Endodermal cell (in vitro differentiated cells): ENCODE data around the gene NPAS3. TPM values are rescaled to one million over a fixed set of nuclear protein-coding genes. Genes with fewer than 3 reads are reported as not detected.

Source experiments
- DNase-seq: peaks from one replicate; pipeline ENCODE4 v3.0.0-alpha.2; 2017
- H3K27ac ChIP-seq: 2 replicates; pipeline ENCODE4 v1.5.1; 2013; ENCODE audit warnings: mild to moderate bottlenecking, low read depth, low read length, moderate library complexity
- H3K27me3 ChIP-seq: 2 replicates; pipeline ENCODE4 v1.6.1; 2013; ENCODE audit warnings: mild to moderate bottlenecking, low read length, moderate library complexity; ENCODE audit not compliant: insufficient read depth, control insufficient read depth, poor library complexity, severe bottlenecking
- H3K36me3 ChIP-seq: 2 replicates; pipeline ENCODE4 v1.7.0; 2013; ENCODE audit warnings: mild to moderate bottlenecking, low read length, moderate library complexity; ENCODE audit not compliant: control insufficient read depth, insufficient read depth
- H3K4me1 ChIP-seq: one replicate; pipeline ENCODE4 v1.7.0; 2013; ENCODE audit warnings: low read length; ENCODE audit not compliant: control insufficient read depth, insufficient read depth
- H3K4me3 ChIP-seq: 2 replicates; pipeline ENCODE4 v1.5.1; 2013; ENCODE audit warnings: mild to moderate bottlenecking, low read length, moderate library complexity
- H3K9ac ChIP-seq: 2 replicates; pipeline ENCODE4 v1.6.1; 2013; ENCODE audit warnings: mild to moderate bottlenecking, low read length, moderate library complexity; ENCODE audit not compliant: poor library complexity, severe bottlenecking; ENCODE audit errors: extremely low read depth
- H3K9me3 ChIP-seq: 2 replicates; pipeline ENCODE4 v1.6.1; 2013; ENCODE audit warnings: mild to moderate bottlenecking, low read length, moderate library complexity; ENCODE audit not compliant: control insufficient read depth
- H3K27ac Mint-ChIP-seq: 2 replicates; pipeline ENCODE4 v1.8.0; 2020; ENCODE audit warnings: mixed read lengths
- H3K27me3 Mint-ChIP-seq: 2 replicates; pipeline ENCODE4 v1.8.0; 2021; ENCODE audit warnings: mild to moderate bottlenecking, mixed read lengths; ENCODE audit not compliant: insufficient read depth
- H3K36me3 Mint-ChIP-seq: 2 replicates; pipeline ENCODE4 v1.8.0; 2020; ENCODE audit warnings: low read depth, mixed read lengths
- H3K4me1 Mint-ChIP-seq: 2 replicates; pipeline ENCODE4 v1.8.0; 2020; ENCODE audit warnings: mixed read lengths
- H3K4me3 Mint-ChIP-seq: 2 replicates; pipeline ENCODE4 v1.8.0; 2020; ENCODE audit warnings: mild to moderate bottlenecking, moderate library complexity, mixed read lengths
- H3K9me3 Mint-ChIP-seq: 2 replicates; pipeline ENCODE4 v1.8.0; 2020; ENCODE audit warnings: mild to moderate bottlenecking, mixed read lengths
- CTCF ChIP-seq: fragments of 200-600 bp; sonication (generic); conservative IDR thresholded peaks from 2 replicates; pipeline ENCODE4 v1.5.0; 2021; ENCODE audit warnings: antibody characterized with exemption, mild to moderate bottlenecking
- WGBS, 2 experiments: methylation state at CpG; one replicate each; pipeline versions ENCODE4 v1.1.5 to v1.1.7; 2013; ENCODE audit warnings: missing lambda C conversion rate in 2 of 2, mixed read lengths in 1 of 2; ENCODE audit not compliant: insufficient coverage in 1 of 2, insufficient read length in 1 of 2; 5-methylcytosine and 5-hydroxymethylcytosine counted together
- total RNA-seq, 2 donors: library from RNA; stranded (reverse); fragmentation: NEBNext Ultra II Directional in 1 of 2; extraction: Animal tissue kit (Norgen Biotek cat#: 25700) in 1 of 2; gene quantifications; 2 replicates in 1 of 2; 3 replicates in 1 of 2; pipeline ENCODE4 v1.2.1, GENCODE V29; 2021

Gene NPAS3
- total RNA-seq, 2 donors from 2014 or later, result 1.4 to 1.6 TPM

- no peaks in the 10 kb centered on the region for H3K9me3 Mint-ChIP-seq
- no peak for DNase-seq
- no peaks in the 10 kb centered on the region for H3K9me3 ChIP-seq
- H3K36me3 ChIP-seq, result no peaks in the 10 kb centered on the region
- no peak overlapping the region for H3K27ac ChIP-seq
- no peak overlapping the region for H3K4me3 Mint-ChIP-seq
- WGBS, 2 experiments, result 92 to 100% methylated on average over 1 of the region's 2 CpGs
- peaks cover 26% of the 10 kb centered on the region for H3K4me1 Mint-ChIP-seq
- H3K4me1 ChIP-seq, result peaks cover 6% of the 10 kb centered on the region
- no peak for TF ChIP-seq CTCF
- no peak overlapping the region for H3K9ac ChIP-seq
- H3K27me3 ChIP-seq, result peaks cover 60% of the 10 kb centered on the region
- H3K36me3 Mint-ChIP-seq, result no peaks in the 10 kb centered on the region
- no peak overlapping the region for H3K27ac Mint-ChIP-seq
- H3K4me3 ChIP-seq, result no peak overlapping the region
- H3K27me3 Mint-ChIP-seq, result peaks cover 18% of the 10 kb centered on the region
Observed at GRCh38 chr14:33450416-33450815, 511.7 kb downstream of the NPAS3 start.

GRCh38 chr14:33451211-33451610 lies 512.5 kb downstream of the NPAS3 start:
- Mint-ChIP-seq H3K9me3 (no peaks in the 10 kb centered on the region), H3K27ac (no peak overlapping the region), H3K36me3 (no peaks in the 10 kb centered on the region), H3K4me3 (no peak overlapping the region), H3K4me1 (peaks cover 26% of the 10 kb centered on the region), H3K27me3 (peaks cover 26% of the 10 kb centered on the region)
- DNase-seq, result no peak
- Histone ChIP-seq H3K27ac (no peak overlapping the region), H3K4me1 (peaks cover 6% of the 10 kb centered on the region), H3K9ac (no peak overlapping the region), H3K4me3 (no peak overlapping the region), H3K36me3 (no peaks in the 10 kb centered on the region), H3K9me3 (no peaks in the 10 kb centered on the region), H3K27me3 (peaks cover 68% of the 10 kb centered on the region)
- TF ChIP-seq CTCF, result no peak
- 82 to 100% methylated on average over 1 to 3 of the region's 3 CpGs for WGBS, 2 experiments

- H3K9me3 Mint-ChIP-seq, result no peaks in the 10 kb centered on the region
- H3K27ac Mint-ChIP-seq, result no peak overlapping the region
- H3K36me3 ChIP-seq, result no peaks in the 10 kb centered on the region
- no peaks in the 10 kb centered on the region for H3K36me3 Mint-ChIP-seq
- H3K4me3 ChIP-seq, result no peak overlapping the region
- WGBS, 2 experiments, result 75 to 100% methylated on average over 1 to 3 of the region's 3 CpGs
- H3K4me1 Mint-ChIP-seq, result peaks cover 26% of the 10 kb centered on the region
- H3K4me1 ChIP-seq, result peaks cover 6% of the 10 kb centered on the region
- DNase-seq, result peak; percentile 51
- peaks cover 43% of the 10 kb centered on the region for H3K27me3 Mint-ChIP-seq
- H3K4me3 Mint-ChIP-seq, result no peak overlapping the region
- no peak overlapping the region for H3K27ac ChIP-seq
- no peak for TF ChIP-seq CTCF
- no peaks in the 10 kb centered on the region for H3K9me3 ChIP-seq
- peaks cover 83% of the 10 kb centered on the region for H3K27me3 ChIP-seq
- H3K9ac ChIP-seq, result no peak overlapping the region
Observed at GRCh38 chr14:33452995-33453394, 514.3 kb downstream of the NPAS3 start.
